Measurements from ENCODE around the gene KCNJ5.

DNA sequence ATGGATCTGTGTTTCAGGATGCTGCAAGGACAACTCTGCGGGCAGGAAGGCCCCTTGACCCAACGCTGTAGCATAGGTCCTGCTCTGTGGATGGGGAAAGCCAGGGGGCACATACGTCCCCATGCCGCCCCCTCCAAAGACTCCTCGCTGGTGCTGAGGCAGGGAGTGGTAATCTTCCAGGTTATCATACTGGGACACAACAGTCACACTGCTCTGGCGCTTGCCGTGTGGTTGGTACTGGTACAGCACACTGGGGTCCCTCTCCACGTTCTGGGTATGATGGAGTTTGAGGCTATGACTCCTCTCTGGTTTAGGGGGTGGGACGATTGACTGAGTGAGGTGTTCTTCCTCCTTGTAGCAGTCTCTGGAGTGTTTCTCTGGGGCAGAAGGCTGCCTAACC, 77.8 kb downstream of the KCNJ5 start:
- TF ChIP-seq, protein P1, sequence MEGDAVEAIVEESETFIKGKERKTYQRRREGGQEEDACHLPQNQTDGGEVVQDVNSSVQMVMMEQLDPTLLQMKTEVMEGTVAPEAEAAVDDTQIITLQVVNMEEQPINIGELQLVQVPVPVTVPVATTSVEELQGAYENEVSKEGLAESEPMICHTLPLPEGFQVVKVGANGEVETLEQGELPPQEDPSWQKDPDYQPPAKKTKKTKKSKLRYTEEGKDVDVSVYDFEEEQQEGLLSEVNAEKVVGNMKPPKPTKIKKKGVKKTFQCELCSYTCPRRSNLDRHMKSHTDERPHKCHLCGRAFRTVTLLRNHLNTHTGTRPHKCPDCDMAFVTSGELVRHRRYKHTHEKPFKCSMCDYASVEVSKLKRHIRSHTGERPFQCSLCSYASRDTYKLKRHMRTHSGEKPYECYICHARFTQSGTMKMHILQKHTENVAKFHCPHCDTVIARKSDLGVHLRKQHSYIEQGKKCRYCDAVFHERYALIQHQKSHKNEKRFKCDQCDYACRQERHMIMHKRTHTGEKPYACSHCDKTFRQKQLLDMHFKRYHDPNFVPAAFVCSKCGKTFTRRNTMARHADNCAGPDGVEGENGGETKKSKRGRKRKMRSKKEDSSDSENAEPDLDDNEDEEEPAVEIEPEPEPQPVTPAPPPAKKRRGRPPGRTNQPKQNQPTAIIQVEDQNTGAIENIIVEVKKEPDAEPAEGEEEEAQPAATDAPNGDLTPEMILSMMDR (IDR thresholded peaks at IDR 0.05; ENCODE audit: insufficient read depth, low read length, poor library complexity, severe bottlenecking), result no peak
- TF ChIP-seq EZH2phosphoT487 (conservative IDR thresholded peaks at IDR 0.05; ENCODE audit: low read length), result no peak
